Testis (tissue), 3 donors: ENCODE data around the gene FGFR2. TPM values are rescaled to one million over a fixed set of nuclear protein-coding genes. Genes with fewer than 3 reads are reported as not detected.

Experiments
- DNase-seq: peaks from one replicate; pipeline ENCODE4 v3.0.0-alpha.2; 2019
- H3K27ac ChIP-seq, 2 donors: fragments of 200-600 bp; sonication (generic); one replicate each; pipeline ENCODE4 v1.5.1; 2019
- H3K27me3 ChIP-seq: fragments of 200-600 bp; sonication (generic); one replicate; pipeline ENCODE4 v1.5.1; 2019
- H3K36me3 ChIP-seq: fragments of 200-600 bp; sonication (generic); one replicate; pipeline ENCODE4 v1.5.1; 2017; ENCODE audit warnings: low read depth; ENCODE audit errors: missing control alignments
- H3K4me1 ChIP-seq: fragments of 200-600 bp; sonication (generic); one replicate; pipeline ENCODE4 v1.5.1; 2019
- H3K4me3 ChIP-seq, 2 donors: fragments of 200-600 bp; sonication (generic); one replicate each; pipeline ENCODE4 v1.5.1; 2017 to 2019
- H3K9me3 ChIP-seq: fragments of 200-600 bp; sonication (generic); one replicate; pipeline ENCODE4 v1.5.1; 2017
- POLR2A ChIP-seq: fragments of 450-650 bp; IDR thresholded peaks from one replicate; pipeline ENCODE4 v1.6.1; 2017; ENCODE audit warnings: antibody characterized with exemption, mild to moderate bottlenecking, moderate library complexity
- WGBS, 2 donors: methylation state at CpG; one replicate each; pipeline ENCODE4 v1.1.5; 2018; 5-methylcytosine and 5-hydroxymethylcytosine counted together
- intact Hi-C: fragments of 100-400 bp; cut with DNase I; formaldehyde crosslinking; loops from one replicate; pipeline ENCODE4 v1.15.1; 2023; ENCODE audit warnings: low total_unique reads
- polyA plus RNA-seq: library from polyadenylated mRNA; stranded (reverse); fragments of 350-450 nt; fragmentation: Illumina TruSeq; extraction: RNeasy Lipid Tissue Mini Kit (QIAGEN cat#74804); gene quantifications from one replicate; pipeline ENCODE4 v1.2.3, GENCODE V29; 2014; ENCODE audit warnings: low read depth, low replicate concordance; ENCODE audit not compliant: insufficient read depth
- total RNA-seq, 2 donors: library from RNA; depleted of rRNA; stranded (reverse); fragments of >200 nt; gene quantifications; one replicate each; pipeline ENCODE4 v1.2.3, GENCODE V29; 2016
- TF ChIP-seq, protein P1 (sequence below), 3 experiments: fragments of 450-650 bp in 2 of 3; fragments of 200-600 bp in 1 of 3; sonication (generic) in 1 of 3; IDR thresholded peaks; one replicate each; pipeline ENCODE4 v1.5.1; 2016 to 2019; ENCODE audit warnings: antibody characterized with exemption in 3 of 3, mild to moderate bottlenecking in 2 of 3, moderate library complexity in 1 of 3

FGFR2 gene
- total and polyA plus RNA-seq, 3 donors from 2014 or later = 23.2 to 28.9 (median 23.4) TPM

DNA sequence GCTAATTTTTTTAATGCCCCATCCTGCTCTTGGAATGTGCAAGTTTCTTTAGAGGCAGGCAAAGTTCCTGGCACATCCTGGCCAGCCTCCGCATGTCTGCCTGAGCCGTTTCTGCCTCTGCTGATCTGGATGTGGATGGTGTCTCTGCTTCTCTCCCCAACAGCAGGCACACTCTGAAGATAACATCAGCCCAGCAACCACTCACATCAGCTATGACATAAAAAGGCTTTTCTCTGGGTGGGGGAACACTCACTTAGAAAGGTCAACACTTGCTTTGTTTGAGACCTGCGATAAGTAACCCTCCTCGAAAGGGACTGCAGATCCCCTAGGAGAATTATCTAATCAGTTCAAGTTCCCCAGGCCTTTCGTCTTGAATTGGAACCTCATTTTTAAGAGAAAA lies 142.9 kb downstream of the FGFR2 start:
- Histone ChIP-seq H3K27ac (no peak overlapping the region), H3K4me1 (no peaks in the 10 kb centered on the region), H3K36me3 (no peaks in the 10 kb centered on the region), H3K4me3 (no peak overlapping the region), H3K9me3 (no peaks in the 10 kb centered on the region), H3K27me3 (no peaks in the 10 kb centered on the region)
- WGBS, 2 donors = 68 to 74% methylated on average over 5 of the region's 5 CpGs
- intact Hi-C loops = no loop called here
- DNase-seq = no peak
- TF ChIP-seq, protein P1, sequence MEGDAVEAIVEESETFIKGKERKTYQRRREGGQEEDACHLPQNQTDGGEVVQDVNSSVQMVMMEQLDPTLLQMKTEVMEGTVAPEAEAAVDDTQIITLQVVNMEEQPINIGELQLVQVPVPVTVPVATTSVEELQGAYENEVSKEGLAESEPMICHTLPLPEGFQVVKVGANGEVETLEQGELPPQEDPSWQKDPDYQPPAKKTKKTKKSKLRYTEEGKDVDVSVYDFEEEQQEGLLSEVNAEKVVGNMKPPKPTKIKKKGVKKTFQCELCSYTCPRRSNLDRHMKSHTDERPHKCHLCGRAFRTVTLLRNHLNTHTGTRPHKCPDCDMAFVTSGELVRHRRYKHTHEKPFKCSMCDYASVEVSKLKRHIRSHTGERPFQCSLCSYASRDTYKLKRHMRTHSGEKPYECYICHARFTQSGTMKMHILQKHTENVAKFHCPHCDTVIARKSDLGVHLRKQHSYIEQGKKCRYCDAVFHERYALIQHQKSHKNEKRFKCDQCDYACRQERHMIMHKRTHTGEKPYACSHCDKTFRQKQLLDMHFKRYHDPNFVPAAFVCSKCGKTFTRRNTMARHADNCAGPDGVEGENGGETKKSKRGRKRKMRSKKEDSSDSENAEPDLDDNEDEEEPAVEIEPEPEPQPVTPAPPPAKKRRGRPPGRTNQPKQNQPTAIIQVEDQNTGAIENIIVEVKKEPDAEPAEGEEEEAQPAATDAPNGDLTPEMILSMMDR (IDR thresholded peaks at IDR 0.05) = no peak
- no peak for TF ChIP-seq POLR2A

DNA sequence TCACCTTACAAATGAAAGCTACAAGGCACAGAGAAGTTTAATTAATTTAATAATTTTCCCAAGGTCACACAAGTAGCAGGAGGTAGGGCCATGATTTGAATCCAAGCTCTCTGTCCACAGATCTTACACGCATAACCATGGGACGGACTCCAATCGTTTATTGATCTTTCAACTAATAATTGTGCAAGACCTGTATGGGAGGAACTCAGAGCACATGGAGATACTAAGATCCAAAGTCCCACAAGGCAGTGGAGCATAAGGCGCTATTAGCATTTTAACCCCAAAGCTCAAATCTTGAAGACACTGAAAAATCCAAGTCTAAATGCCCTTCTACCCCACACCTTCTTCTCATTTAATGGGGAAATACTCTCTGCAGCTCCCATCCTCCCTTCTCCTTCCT lies 143.5 kb downstream of the FGFR2 start:
- H3K9me3 ChIP-seq = no peaks in the 10 kb centered on the region
- H3K4me1 ChIP-seq = no peaks in the 10 kb centered on the region
- intact Hi-C loops = no loop called here
- 84 to 94% methylated on average over 4 of the region's 4 CpGs for WGBS, 2 donors
- TF ChIP-seq, protein P1 (IDR thresholded peaks at IDR 0.05) = no peak
- no peak for TF ChIP-seq POLR2A
- no peak overlapping the region for H3K27ac ChIP-seq
- no peak for DNase-seq
- no peaks in the 10 kb centered on the region for H3K36me3 ChIP-seq
- H3K27me3 ChIP-seq = no peaks in the 10 kb centered on the region
- H3K4me3 ChIP-seq = no peak overlapping the region

DNA sequence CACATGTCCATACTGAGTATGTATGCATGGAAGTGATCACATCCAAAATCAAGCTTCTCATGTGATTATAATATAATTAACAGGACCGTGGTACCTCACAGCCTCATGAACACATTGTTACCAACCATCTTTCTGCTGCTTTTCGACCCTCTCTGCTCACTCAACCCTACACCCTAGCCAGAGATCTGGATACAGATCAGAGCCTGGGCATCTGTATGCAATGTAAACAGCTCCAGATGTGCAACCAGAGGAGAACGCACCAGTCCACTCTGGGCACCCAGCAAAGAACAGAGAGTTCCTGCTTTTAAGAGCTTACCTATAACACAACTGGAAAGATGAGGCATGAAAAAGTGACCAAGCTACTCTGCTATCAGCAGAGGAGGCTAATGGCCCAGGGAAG lies 145.1 kb downstream of the FGFR2 start:
- H3K36me3 ChIP-seq = no peaks in the 10 kb centered on the region
- H3K4me3 ChIP-seq = no peak overlapping the region
- no peaks in the 10 kb centered on the region for H3K27me3 ChIP-seq
- no peak overlapping the region for H3K27ac ChIP-seq
- TF ChIP-seq, protein P1 (IDR thresholded peaks at IDR 0.05) = no peak
- no peak for TF ChIP-seq POLR2A
- WGBS, 2 donors = 55 to 57% methylated on average over 3 of the region's 3 CpGs
- H3K4me1 ChIP-seq = no peaks in the 10 kb centered on the region
- intact Hi-C loops = no loop called here
- H3K9me3 ChIP-seq = no peaks in the 10 kb centered on the region
- no peak for DNase-seq

DNA sequence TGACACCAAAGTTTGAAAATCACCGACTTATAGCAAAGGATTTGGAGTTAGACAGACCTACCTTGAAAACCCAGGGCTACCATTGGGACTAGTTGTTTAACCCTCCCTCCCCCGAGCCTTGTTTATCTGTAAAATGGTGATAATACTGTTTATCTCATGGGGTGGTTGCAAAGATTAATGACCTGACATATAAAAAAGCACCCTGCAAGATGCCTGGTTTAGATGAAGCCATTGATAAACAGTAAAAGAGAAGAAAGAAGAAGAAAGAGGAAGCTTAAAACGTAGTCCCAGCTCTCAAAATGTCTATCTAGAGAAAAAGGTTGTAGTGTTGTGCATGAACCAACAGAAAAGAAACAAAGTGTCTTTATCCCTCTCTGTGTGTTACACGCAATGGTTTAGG lies 145.7 kb downstream of the FGFR2 start:
- no peaks in the 10 kb centered on the region for H3K27me3 ChIP-seq
- no peaks in the 10 kb centered on the region for H3K4me1 ChIP-seq
- intact Hi-C loops = no loop called here
- no peak overlapping the region for H3K4me3 ChIP-seq
- H3K27ac ChIP-seq = no peak overlapping the region
- H3K36me3 ChIP-seq = no peaks in the 10 kb centered on the region
- no peak for DNase-seq
- 58 to 65% methylated on average over 4 of the region's 4 CpGs for WGBS, 2 donors
- no peak for TF ChIP-seq POLR2A
- TF ChIP-seq, protein P1 (IDR thresholded peaks at IDR 0.05) = no peak
- no peaks in the 10 kb centered on the region for H3K9me3 ChIP-seq

DNA sequence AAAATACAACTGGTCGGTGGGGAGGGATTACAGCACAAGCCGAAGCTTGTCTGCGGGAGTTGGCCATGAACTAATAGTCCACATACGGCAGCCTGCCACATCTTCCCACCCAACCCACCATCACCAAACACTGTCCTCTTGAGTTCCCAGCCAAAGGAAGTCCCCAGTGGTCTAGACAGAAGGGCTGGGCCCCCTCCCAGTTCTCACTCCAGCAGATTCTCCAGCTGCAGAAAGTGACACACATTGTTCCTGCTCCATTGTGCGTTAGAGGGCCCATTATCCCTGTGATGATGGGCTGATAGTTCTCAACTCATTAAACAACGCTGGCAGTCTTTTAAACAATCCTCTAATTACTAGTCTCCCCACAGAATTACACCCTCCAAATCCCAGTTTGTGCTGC lies 148.0 kb downstream of the FGFR2 start:
- Histone ChIP-seq H3K4me3 (no peak overlapping the region), H3K36me3 (no peaks in the 10 kb centered on the region), H3K9me3 (no peaks in the 10 kb centered on the region), H3K27me3 (no peaks in the 10 kb centered on the region), H3K27ac (no peak overlapping the region), H3K4me1 (no peaks in the 10 kb centered on the region)
- intact Hi-C loops = no loop called here
- 66 to 74% methylated on average over 2 to 6 of the region's 6 CpGs for WGBS, 2 donors
- no peak for DNase-seq
- no peak for TF ChIP-seq POLR2A
- TF ChIP-seq, protein P1 (IDR thresholded peaks at IDR 0.05) = no peak
